Activated effector memory CD4-positive, alpha-beta T cell treated with anti-CD3 and anti-CD28 coated beads, Interleukin-2, amount 50 U/mL, for 16 hours (primary cell): Measurements from ENCODE around the gene SMARCC2.

Source experiments
- DNase-seq: peaks from one replicate; pipeline ENCODE4 v3.0.0-alpha.2; 2020

The SMARCC2 gene

GRCh38 chr12:56189099-56189917 lies at the start of gene SMARCC2:
TSS of gene SMARCC2 (minus strand) at chr12:56189483. CDS start at chr12:56189461, 22 bp downstream.
- peak; percentile 94 for DNase-seq

GRCh38 chr12:56237552-56237951 lies 48.3 kb upstream of the SMARCC2 start:
- no peak for DNase-seq

GRCh38 chr12:56236985-56237384 lies 47.7 kb upstream of the SMARCC2 start:
- no peak for DNase-seq

- no peak for DNase-seq
These were observed 46.8 kb upstream of the SMARCC2 start for GRCh38 chr12:56236091-56236490.

GRCh38 chr12:56234746-56235436 lies 45.6 kb upstream of the SMARCC2 start:
- no peak for DNase-seq

- DNase-seq, result no peak
These were observed 41.9 kb upstream of the SMARCC2 start for GRCh38 chr12:56231184-56231582.

- no peak for DNase-seq
These were observed 41.3 kb upstream of the SMARCC2 start for GRCh38 chr12:56230432-56231183.

- DNase-seq, result no peak
These were observed 40.7 kb upstream of the SMARCC2 start, which contains the start of gene SLC39A5 for GRCh38 chr12:56229916-56230431. TSS of gene SLC39A5 (plus strand) at chr12:56230051. CDS start at chr12:56231275, 1,224 bp downstream.

GRCh38 chr12:56229082-56229481 lies 39.8 kb upstream of the SMARCC2 start:
- no peak for DNase-seq

- DNase-seq, result no peak
These were observed 35.7 kb upstream of the SMARCC2 start for GRCh38 chr12:56224954-56225353.

- DNase-seq, result peak; percentile 98
These were observed 34.9 kb upstream of the SMARCC2 start, which contains the start of gene NABP2 for GRCh38 chr12:56224102-56224701. TSS of gene NABP2 (plus strand) at chr12:56224342. CDS start at chr12:56224857, 515 bp downstream.

- no peak for DNase-seq
These were observed 34.4 kb upstream of the SMARCC2 start for GRCh38 chr12:56223571-56224101.

GRCh38 chr12:56222531-56222895 lies 33.2 kb upstream of the SMARCC2 start:
- DNase-seq, result no peak

GRCh38 chr12:56221757-56222530 lies 32.7 kb upstream of the SMARCC2 start, which contains the start of gene RNF41:
TSS of gene RNF41 (minus strand) at chr12:56221922. CDS start at chr12:56214047, 7,875 bp downstream.
- DNase-seq, result peak; percentile 97

- no peak for DNase-seq
These were observed 32.0 kb upstream of the SMARCC2 start for GRCh38 chr12:56221232-56221756.

GRCh38 chr12:56220611-56221231 lies 31.4 kb upstream of the SMARCC2 start:
- DNase-seq, result no peak

GRCh38 chr12:56219840-56220239 lies 30.6 kb upstream of the SMARCC2 start:
- DNase-seq, result no peak

GRCh38 chr12:56216461-56216860 lies 27.2 kb upstream of the SMARCC2 start:
- DNase-seq, result no peak

GRCh38 chr12:56213878-56214277 lies 24.6 kb upstream of the SMARCC2 start:
- DNase-seq, result no peak

- DNase-seq, result no peak
These were observed 23.1 kb upstream of the SMARCC2 start for GRCh38 chr12:56212361-56212760.

GRCh38 chr12:56208006-56208405 lies 18.7 kb upstream of the SMARCC2 start:
- DNase-seq, result no peak
